Astrocyte of the cerebellum (primary cell): ENCODE results near the gene OSBPL3.

Experiments
- DNase-seq: peaks from one replicate; pipeline ENCODE4 v3.0.0-alpha.2; 2011; ENCODE audit warnings: low read depth
- H3K4me3 ChIP-seq: 2 replicates; pipeline ENCODE4 v1.5.1; 2011; ENCODE audit warnings: mild to moderate bottlenecking, low read depth, low read length, moderate library complexity
- CTCF ChIP-seq: IDR thresholded peaks from 2 replicates; pipeline ENCODE4 v1.5.1; 2012; ENCODE audit warnings: low read length, low read depth, moderate library complexity, mild to moderate bottlenecking; ENCODE audit errors: missing control alignments
- in situ Hi-C: cut with HindIII; loops from 2 replicates; pipeline ENCODE4 v1.10.0; 2017; ENCODE audit warnings: low sequenced_read_pairs

The OSBPL3 gene

GRCh38 chr7:24885716-24886115, 94.3 kb downstream of the OSBPL3 start:
- DNase-seq = no peak
- no peak overlapping the region for H3K4me3 ChIP-seq
- in situ Hi-C loops = no loop called here
- TF ChIP-seq CTCF = no peak

GRCh38 chr7:24885305-24885704, 94.7 kb downstream of the OSBPL3 start:
- in situ Hi-C loops = no loop called here
- TF ChIP-seq CTCF = no peak
- H3K4me3 ChIP-seq = no peak overlapping the region
- no peak for DNase-seq

- no peak overlapping the region for H3K4me3 ChIP-seq
- in situ Hi-C loops = no loop called here
- no peak for TF ChIP-seq CTCF
- no peak for DNase-seq
These were observed 95.6 kb downstream of the OSBPL3 start for GRCh38 chr7:24884401-24884800.

- no peak overlapping the region for H3K4me3 ChIP-seq
- in situ Hi-C loops = no loop called here
- no peak for DNase-seq
- TF ChIP-seq CTCF = no peak
These were observed 96.4 kb downstream of the OSBPL3 start for GRCh38 chr7:24883622-24884013.

GRCh38 chr7:24882989-24883621, 96.9 kb downstream of the OSBPL3 start:
- peak; percentile 61 for DNase-seq
- no peak overlapping the region for H3K4me3 ChIP-seq
- in situ Hi-C loops = no loop called here
- no peak for TF ChIP-seq CTCF

GRCh38 chr7:24881623-24882022, 98.4 kb downstream of the OSBPL3 start:
- TF ChIP-seq CTCF = peak; percentile 31
- in situ Hi-C loops = no loop called here
- H3K4me3 ChIP-seq = no peak overlapping the region
- no peak for DNase-seq
